Measurements from ENCODE around the gene DTNB. TPM values are rescaled to one million over a fixed set of nuclear protein-coding genes. Genes with fewer than 3 reads are reported as not detected.

Gene DTNB
- total and polyA plus RNA-seq, 10 of the 15 experiments (the other 5 are each of a cell fraction or from before 2014, with no cell fraction given), result 4.5 to 30.6 (median 11.9) TPM

- TF ChIP-seq PAX5 (IDR thresholded peaks at IDR 0.05; ENCODE audit: borderline replicate concordance, low read depth, low read length), result no peak
- no peak; the same call in 1 of the 2 replicates for TF ChIP-seq MAX (IDR thresholded peaks at IDR 0.05; ENCODE audit: low read depth, low read length)
- no peak for TF ChIP-seq ASH2L (IDR thresholded peaks at IDR 0.05; ENCODE audit: borderline replicate concordance, low read depth)
- no peak for TF ChIP-seq ZNF24 (IDR thresholded peaks at IDR 0.05)
- TF ChIP-seq, protein P1, sequence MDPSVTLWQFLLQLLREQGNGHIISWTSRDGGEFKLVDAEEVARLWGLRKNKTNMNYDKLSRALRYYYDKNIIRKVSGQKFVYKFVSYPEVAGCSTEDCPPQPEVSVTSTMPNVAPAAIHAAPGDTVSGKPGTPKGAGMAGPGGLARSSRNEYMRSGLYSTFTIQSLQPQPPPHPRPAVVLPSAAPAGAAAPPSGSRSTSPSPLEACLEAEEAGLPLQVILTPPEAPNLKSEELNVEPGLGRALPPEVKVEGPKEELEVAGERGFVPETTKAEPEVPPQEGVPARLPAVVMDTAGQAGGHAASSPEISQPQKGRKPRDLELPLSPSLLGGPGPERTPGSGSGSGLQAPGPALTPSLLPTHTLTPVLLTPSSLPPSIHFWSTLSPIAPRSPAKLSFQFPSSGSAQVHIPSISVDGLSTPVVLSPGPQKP (IDR thresholded peaks at IDR 0.05; ENCODE audit: low read depth, low read length), result no peak
- TF ChIP-seq NR2C1 (IDR thresholded peaks at IDR 0.05), result no peak
- no peak for TF ChIP-seq KAT2A (conservative IDR thresholded peaks at IDR 0.05; ENCODE audit: control insufficient read depth, low read depth, low read length)
- no peak for TF ChIP-seq TCF12 (IDR thresholded peaks at IDR 0.05; ENCODE audit: low read depth, low read length)
- TF ChIP-seq NFIC (IDR thresholded peaks at IDR 0.05; ENCODE audit: low read depth, low read length), result no peak
- TF ChIP-seq ATF7 (IDR thresholded peaks at IDR 0.05; ENCODE audit: low read depth), result no peak
- TF ChIP-seq ZBED1 (IDR thresholded peaks at IDR 0.05; ENCODE audit: borderline replicate concordance), result no peak
- TF ChIP-seq ETV6 (conservative IDR thresholded peaks at IDR 0.05 in 1 of 2, IDR thresholded peaks at IDR 0.05 in 1 of 2; ENCODE audit: borderline replicate concordance in 1 of 2, low read depth in 1 of 2), result no peak
- TF ChIP-seq, protein P2, sequence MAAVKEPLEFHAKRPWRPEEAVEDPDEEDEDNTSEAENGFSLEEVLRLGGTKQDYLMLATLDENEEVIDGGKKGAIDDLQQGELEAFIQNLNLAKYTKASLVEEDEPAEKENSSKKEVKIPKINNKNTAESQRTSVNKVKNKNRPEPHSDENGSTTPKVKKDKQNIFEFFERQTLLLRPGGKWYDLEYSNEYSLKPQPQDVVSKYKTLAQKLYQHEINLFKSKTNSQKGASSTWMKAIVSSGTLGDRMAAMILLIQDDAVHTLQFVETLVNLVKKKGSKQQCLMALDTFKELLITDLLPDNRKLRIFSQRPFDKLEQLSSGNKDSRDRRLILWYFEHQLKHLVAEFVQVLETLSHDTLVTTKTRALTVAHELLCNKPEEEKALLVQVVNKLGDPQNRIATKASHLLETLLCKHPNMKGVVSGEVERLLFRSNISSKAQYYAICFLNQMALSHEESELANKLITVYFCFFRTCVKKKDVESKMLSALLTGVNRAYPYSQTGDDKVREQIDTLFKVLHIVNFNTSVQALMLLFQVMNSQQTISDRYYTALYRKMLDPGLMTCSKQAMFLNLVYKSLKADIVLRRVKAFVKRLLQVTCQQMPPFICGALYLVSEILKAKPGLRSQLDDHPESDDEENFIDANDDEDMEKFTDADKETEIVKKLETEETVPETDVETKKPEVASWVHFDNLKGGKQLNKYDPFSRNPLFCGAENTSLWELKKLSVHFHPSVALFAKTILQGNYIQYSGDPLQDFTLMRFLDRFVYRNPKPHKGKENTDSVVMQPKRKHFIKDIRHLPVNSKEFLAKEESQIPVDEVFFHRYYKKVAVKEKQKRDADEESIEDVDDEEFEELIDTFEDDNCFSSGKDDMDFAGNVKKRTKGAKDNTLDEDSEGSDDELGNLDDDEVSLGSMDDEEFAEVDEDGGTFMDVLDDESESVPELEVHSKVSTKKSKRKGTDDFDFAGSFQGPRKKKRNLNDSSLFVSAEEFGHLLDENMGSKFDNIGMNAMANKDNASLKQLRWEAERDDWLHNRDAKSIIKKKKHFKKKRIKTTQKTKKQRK (IDR thresholded peaks at IDR 0.05; ENCODE audit: low read depth, low read length), result no peak
- no peak for TF ChIP-seq ZZZ3 (IDR thresholded peaks at IDR 0.05; ENCODE audit: control insufficient read depth, insufficient read length, low read depth)
- TF ChIP-seq ESRRA (IDR thresholded peaks at IDR 0.05; ENCODE audit: low read length), result no peak; the same call in 1 of the 2 replicates
- TF ChIP-seq SUPT20H (IDR thresholded peaks at IDR 0.05; ENCODE audit: borderline replicate concordance, control insufficient read depth, low read depth, low read length), result no peak
- 0 out of 2 replicates have a peak, but pooled peaks have one; percentile 17 for TF ChIP-seq MXI1 (IDR thresholded peaks at IDR 0.05; ENCODE audit: low read depth, low read length)
- TF ChIP-seq SMAD1 (IDR thresholded peaks at IDR 0.05; ENCODE audit: low read depth, partially characterized antibody), result peak; percentile 87
- TF ChIP-seq RBBP5 (conservative IDR thresholded peaks at IDR 0.05), result no peak
- no peak for TF ChIP-seq KLF5 (IDR thresholded peaks at IDR 0.05; ENCODE audit: partially characterized antibody)
- peak; percentile 53; the same call in 1 of the 2 replicates for TF ChIP-seq RFX5 (IDR thresholded peaks at IDR 0.05; ENCODE audit: low read depth, low read length)
- no peak for TF ChIP-seq USF1 (IDR thresholded peaks at IDR 0.05; ENCODE audit: borderline replicate concordance, extremely low read length, insufficient read depth, low read depth, low read length)
- TF ChIP-seq FOS (IDR thresholded peaks at IDR 0.05; ENCODE audit: borderline replicate concordance, extremely low read depth, insufficient read length), result no peak
- TF ChIP-seq IRF4 (IDR thresholded peaks at IDR 0.05; ENCODE audit: low read depth, low read length), result peak; percentile 48; the same call in 1 of the 2 replicates
- TF ChIP-seq IKZF1 (conservative IDR thresholded peaks at IDR 0.05), result no peak
- peak; percentile 37; the same call in 1 of the 2 replicates for TF ChIP-seq RAD21 (IDR thresholded peaks at IDR 0.05; ENCODE audit: insufficient read depth, low read depth, low read length)
These were observed 311.3 kb downstream of the DTNB start (continued) for GRCh38 chr2:25362049-25362433.

Measured in GM12878 (cell line).